ENCODE results near the gene CCDC13.

DNA sequence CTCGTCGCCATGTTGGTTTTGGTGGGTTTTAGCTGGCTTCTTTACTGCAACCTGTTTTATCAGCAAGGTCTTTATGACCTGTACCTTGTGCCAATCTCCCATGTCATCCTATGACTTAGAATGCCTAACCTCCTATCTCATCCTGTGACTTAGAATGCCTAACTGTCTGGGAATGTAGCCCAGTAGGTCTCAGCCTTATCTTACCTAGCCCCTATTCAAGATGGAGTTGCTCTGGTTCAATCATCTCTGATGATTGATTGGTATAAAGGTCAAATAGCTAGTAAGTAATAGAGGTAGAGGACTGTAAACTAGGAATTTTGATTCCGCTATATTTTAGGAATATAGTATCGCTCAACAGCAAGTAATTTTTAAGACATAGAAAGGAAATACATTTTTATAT lies 34.9 kb upstream of the CCDC13 start:
- TF ChIP-seq POLR2A (IDR thresholded peaks at IDR 0.05), result no peak
- TF ChIP-seq, protein P1, sequence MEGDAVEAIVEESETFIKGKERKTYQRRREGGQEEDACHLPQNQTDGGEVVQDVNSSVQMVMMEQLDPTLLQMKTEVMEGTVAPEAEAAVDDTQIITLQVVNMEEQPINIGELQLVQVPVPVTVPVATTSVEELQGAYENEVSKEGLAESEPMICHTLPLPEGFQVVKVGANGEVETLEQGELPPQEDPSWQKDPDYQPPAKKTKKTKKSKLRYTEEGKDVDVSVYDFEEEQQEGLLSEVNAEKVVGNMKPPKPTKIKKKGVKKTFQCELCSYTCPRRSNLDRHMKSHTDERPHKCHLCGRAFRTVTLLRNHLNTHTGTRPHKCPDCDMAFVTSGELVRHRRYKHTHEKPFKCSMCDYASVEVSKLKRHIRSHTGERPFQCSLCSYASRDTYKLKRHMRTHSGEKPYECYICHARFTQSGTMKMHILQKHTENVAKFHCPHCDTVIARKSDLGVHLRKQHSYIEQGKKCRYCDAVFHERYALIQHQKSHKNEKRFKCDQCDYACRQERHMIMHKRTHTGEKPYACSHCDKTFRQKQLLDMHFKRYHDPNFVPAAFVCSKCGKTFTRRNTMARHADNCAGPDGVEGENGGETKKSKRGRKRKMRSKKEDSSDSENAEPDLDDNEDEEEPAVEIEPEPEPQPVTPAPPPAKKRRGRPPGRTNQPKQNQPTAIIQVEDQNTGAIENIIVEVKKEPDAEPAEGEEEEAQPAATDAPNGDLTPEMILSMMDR (IDR thresholded peaks at IDR 0.05), result no peak
